Transverse colon (tissue), 4 donors: ENCODE results near the gene TMTC2.

Source experiments
- CTCF ChIP-seq, 5 experiments: fragments of 200-600 bp in 3 of 5; fragments of 450-650 bp in 2 of 5; sonication (generic) in 3 of 5; IDR thresholded peaks; 1 replicate in 2 of 5; 2 replicates in 3 of 5; pipeline ENCODE4 v1.5.1; 2016 to 2017; ENCODE audit warnings: antibody characterized with exemption in 5 of 5, inconsistent platforms in 3 of 5, mild to moderate bottlenecking in 2 of 5, moderate library complexity in 1 of 5
- EP300 ChIP-seq: sonication (generic); formaldehyde crosslinking; IDR thresholded peaks from one replicate; pipeline ENCODE4 v1.6.1; 2017; ENCODE audit warnings: antibody characterized with exemption, low read depth
- POLR2A ChIP-seq: fragments of 450-650 bp; IDR thresholded peaks from one replicate; pipeline ENCODE4 v1.6.1; 2016; ENCODE audit warnings: antibody characterized with exemption, mild to moderate bottlenecking, moderate library complexity
- POLR2AphosphoS5 ChIP-seq, 3 donors: sonication (generic); formaldehyde crosslinking; IDR thresholded peaks; one replicate each; pipeline ENCODE4 v1.6.1; 2016; ENCODE audit warnings: antibody characterized with exemption in 3 of 3

- TF ChIP-seq CTCF (IDR thresholded peaks at IDR 0.05) (no peak), POLR2AphosphoS5 (IDR thresholded peaks at IDR 0.05) (no peak), POLR2A (no peak), EP300 (no peak)
These were observed 185.4 kb downstream of the TMTC2 start for GRCh38 chr12:82872088-82872487.
